HL-60/S4 treated with phorbol 12-myristate 13-acetate at 8.2 ng/mL for 4 days and 3 days (cell line): ENCODE data around the gene HBP1.

Source experiments
- in situ Hi-C: fragments of 300-500 bp; cut with MboI; formaldehyde crosslinking; loops from 2 replicates; pipeline ENCODE4 v1.15.0; 2022; ENCODE audit warnings: low sequenced_read_pairs

The HBP1 gene, protein sequence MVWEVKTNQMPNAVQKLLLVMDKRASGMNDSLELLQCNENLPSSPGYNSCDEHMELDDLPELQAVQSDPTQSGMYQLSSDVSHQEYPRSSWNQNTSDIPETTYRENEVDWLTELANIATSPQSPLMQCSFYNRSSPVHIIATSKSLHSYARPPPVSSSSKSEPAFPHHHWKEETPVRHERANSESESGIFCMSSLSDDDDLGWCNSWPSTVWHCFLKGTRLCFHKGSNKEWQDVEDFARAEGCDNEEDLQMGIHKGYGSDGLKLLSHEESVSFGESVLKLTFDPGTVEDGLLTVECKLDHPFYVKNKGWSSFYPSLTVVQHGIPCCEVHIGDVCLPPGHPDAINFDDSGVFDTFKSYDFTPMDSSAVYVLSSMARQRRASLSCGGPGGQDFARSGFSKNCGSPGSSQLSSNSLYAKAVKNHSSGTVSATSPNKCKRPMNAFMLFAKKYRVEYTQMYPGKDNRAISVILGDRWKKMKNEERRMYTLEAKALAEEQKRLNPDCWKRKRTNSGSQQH

DNA sequence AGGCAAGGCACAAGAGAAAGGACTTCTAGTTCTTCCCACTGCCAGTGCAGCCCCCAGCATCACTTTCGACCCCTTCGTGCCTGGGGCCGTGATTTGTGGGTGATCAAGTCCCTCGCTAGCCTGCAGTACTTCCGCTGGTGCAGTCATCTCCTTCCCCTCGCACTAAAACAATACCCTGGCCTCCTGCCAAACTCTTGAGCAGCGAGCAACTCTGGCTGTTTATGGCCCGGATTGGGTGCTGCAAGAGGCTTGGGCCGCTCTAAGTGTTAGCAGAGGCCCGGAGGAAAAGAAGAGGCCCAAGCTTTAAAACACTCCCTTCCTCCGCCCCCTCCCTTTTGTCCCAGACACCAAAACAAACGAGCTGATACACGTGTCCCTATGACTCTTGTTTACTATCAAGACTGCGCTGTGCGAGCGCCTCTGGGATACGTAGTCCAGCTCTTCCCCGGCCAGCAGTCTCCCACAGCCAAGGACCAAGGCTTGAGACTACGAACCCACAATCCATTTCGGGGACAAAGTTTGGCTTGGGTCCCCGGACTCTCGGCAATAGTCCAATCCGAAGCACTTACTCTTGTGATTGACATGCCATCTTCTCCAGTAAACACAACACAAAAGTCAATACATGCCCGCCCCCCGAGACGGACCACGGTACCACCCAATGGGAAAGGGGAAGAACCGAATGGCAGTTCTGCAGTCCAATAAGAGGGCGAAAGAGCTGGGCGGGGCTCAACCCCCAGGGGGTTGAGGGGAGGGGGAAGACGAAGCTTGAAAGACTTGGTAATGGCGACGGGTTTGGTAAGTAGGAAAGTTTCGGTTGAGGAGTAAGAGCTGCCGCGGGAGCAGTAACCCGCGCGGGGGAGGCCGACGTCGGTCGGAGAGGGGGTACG lies at the start of gene HBP1:
HBP1 (plus strand) TSS at position 771 of the 887 bp plus-strand sequence. CDS start 10,891 bp downstream, outside the sequence.
- in situ Hi-C loops = no loop called here

DNA sequence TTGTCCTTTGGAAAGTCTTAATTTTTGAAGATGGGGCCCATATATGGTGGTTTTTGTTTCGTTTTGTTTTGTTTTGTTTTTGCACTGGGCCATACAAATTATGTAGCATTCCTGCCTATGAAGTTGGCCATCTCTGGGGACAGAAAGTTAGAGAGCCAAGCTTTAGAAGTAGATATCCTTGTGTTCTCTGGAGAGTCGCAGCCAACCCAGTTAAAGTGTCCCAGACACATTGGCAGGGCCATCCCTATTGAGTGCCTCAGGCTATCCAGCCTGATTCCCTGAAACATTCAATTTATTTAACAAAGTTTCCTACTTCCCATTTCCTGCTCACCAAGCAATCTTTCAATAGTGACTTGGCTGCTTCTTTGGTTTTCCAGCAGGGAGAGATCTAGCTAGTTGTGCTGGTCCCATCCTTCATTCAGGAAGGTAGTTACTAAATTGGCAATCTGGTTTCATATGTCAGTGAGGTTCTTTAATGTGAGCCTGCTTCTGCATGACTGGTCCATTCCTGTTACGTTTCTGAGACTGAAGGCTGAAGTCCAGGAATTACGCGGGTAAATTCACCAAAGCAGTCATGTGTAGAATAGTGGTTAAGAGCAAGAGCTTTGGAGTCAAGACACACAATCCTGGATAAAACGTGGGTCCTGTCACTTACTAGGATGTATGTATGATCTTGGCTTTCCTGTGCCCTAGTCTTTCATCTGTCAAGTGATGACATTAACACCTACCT lies 49.3 kb upstream of the HBP1 start:
- in situ Hi-C loops = no loop called here

DNA sequence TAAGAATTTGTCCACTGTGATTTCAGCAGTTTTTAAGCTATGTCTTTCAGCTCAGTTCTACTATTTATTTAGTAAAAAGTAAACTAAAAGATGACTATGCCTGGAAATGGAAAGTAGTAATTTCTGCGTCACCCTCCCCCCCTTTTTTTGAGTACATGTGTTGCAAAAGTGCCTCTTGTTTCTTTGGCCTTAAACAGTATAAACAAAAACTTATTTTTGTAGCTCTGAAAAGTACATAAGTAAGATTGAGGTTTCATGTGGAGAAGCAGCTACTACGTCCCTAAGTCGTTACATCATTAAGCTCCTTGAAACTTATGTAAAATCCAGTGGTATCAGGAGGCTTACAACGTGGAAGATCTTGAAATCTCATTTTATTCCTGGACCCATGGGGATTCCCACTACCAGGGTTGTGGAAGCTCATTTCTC lies 46.3 kb upstream of the HBP1 start:
- in situ Hi-C loops = no loop called here

DNA sequence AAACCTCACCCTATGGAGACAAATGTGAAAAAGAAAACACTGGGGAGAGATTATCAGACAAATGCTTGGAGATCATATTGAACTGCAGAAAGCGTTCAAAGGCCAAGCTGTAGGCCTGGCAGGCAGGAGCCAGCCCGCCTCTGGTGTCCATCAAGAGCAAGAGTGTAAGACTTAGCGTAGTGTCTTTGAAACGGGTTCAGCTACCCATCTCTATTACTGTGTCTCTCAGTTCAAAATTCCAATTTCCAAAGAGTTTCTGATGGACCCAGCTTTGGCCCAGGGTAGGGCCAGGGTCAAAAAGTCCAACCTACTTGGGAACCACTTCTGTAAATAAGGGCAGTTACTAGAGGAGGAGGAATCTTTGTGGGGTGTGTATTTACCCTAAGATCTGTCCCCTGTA lies 45.4 kb upstream of the HBP1 start:
- in situ Hi-C loops = no loop called here

DNA sequence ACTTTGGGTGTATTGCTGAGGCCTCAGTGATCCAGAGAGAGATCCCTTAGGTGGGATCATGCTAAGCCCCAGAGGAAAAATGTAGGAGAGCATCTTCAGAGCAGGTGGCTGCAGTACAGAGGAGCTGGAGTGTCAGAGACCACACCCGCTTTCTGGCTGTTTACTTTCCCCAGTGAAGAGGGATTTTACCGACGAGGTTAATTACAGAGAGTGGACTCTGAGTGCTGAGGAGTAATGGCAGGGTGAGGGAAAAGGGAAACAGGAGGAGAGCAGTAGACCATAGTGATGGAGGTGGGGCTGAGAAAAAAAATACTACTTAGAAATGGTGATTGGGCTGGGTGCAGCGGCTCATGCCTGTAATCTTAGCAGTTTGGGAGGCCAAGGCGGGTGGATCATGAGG lies 43.3 kb upstream of the HBP1 start:
- in situ Hi-C loops = loop anchor here (25.0 kb wide), 1 partner anchor 163 kb away; no protein-coding TSS in a partner anchor

DNA sequence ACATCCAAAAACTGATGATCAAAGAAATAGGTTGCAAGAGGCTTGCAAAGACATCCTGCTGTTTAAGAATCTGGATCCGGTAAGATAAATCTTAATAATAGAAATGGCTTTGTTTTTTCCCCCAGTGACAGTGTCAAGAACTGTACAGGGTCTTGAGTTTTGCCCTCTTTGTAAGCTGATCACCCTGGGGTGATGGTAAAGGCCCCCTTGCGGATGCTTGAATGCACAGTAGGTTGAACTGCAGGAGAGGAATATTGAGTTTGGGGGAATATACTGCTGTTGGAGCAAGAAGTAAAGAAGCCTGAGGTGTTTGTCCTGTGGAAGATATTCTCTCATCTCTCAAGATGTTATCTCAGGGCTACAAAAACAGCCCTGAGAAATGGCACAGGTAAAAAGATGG lies 40.6 kb upstream of the HBP1 start:
- in situ Hi-C loops = loop anchor here (25.0 kb wide), 1 partner anchor 166 kb away; no protein-coding TSS in a partner anchor

DNA sequence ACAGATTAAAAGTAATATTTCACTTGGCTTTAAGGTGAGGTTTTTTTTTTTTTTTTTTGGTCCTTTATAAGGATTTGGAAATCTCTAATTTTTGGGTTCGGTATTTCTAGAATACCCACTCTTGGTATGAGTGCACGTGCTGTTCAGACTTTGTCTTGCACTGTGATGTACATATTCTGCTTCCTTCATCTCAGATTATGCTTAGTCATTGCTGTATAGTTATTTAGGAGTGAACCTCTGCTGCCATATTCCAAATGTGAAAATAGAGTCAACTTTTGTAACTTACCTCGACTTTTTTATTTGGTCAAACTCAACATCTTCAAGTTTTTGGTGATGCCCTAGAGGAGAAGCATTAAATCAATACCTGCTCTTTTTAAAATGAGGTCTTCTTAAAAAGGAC lies 40.1 kb upstream of the HBP1 start:
- in situ Hi-C loops = loop anchor here (25.0 kb wide), 1 partner anchor 166 kb away; no protein-coding TSS in a partner anchor

DNA sequence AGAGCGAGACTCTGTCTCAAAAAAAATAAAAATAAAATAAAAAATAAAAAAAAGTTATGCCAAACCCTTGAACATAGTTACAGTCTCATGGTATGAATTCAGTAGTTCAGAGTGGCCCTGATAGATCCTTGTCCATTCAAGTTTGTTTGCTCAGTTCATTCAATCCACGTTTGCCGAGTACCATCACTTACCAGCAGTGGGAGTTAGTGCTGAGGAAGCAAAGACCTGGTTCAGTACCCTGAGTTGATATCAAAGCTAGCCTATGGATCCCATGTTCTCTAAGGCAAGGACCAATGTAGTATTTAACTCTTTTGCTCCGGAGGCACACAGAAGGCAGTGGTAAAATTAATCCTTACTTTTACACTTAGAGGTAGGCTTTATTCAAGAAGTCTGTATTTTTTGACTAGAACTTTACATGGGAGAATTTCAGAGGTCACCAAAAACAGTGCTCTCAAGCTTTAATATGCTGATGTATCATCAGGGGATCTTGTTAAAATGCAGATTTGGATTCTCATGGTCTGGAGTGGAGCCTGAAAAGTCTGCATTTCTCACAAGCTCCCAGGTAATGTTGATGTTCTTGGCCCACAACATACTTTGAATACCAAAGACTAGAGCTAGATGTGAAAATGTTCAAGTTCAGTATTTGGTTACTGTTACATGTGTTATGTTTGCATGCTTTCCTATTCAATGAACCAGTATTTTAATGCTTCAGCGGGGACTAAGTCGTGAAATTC lies 38.1 kb upstream of the HBP1 start:
- in situ Hi-C loops = loop anchor here (25.0 kb wide), 1 partner anchor 168 kb away; no protein-coding TSS in a partner anchor

DNA sequence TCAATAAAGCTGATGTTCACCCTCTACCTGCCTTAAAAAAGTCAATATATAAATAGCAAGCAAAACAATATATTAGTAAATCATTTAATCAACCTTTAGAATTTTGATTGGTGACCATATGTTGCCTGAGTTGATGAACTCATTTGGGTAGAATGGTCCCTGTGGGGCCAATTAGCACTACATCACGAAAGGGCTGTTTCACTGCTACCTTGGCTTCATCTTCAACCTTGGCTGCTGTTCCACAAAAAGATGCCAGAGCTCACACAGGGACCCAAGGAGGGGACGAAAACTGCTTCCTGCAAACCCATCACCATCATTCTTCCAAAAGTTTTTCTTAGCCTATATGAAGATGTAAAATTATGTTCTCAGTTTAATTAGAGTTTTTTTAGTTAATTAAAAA lies 35.4 kb upstream of the HBP1 start:
- in situ Hi-C loops = loop anchor here (25.0 kb wide), 1 partner anchor 171 kb away; no protein-coding TSS in a partner anchor

DNA sequence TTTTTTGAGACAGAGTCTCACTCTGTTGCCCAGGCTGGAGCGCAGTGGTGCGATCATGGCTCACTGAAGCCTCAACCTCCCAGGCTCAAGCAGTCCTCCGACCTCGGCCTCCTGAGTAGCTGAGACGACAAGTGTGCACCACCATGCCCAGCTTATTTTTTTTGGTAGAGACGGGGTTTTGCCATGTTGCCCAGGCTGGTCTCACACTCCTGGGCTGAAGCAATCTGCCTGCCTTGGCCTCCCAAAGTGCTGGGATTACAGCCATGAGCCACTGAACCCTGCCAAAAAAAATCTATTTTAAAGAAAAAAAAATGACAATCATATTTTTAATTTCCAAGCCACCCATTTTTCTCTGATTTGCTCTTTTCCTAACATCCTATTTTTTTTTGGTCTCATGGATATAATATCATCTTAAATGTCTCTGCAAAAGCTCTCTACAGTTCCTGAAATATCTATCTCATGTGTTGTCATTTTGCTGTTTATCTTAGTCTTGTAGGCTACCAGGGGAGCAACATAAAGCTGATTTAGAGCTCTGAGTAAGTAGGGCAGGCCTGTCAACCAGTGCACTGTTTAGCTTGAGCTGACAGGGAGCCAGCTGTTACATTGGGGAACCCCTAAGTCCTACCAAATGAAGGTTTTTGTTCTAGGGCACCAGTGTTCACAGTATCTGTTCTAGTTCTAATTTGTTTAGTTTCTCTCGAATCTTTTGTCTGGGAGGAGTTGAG lies 29.9 kb upstream of the HBP1 start:
- in situ Hi-C loops = loop anchor here (25.0 kb wide), 1 partner anchor 177 kb away; no protein-coding TSS in a partner anchor

DNA sequence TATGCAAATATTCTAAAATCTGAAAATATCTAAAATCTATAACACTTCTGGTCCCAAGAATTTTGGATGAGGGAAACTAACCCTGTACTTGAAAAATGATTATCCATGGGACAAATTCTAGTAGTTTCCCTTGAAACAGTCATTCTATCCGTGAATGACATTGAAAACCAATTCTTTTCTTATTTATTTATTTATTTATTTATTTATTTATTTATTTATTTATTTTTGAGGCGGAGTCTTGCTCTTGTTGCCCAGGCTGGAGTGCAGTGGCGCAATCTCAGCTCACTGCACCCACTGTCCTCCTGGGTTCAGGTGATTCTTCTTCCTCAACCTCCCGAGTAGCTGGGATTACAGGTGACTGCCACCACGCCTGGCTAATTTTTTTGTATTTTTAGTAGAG lies 24.9 kb upstream of the HBP1 start:
- in situ Hi-C loops = loop anchor here (10.0 to 25.0 kb wide), 2 partner anchors 182 to 349 kb away; no protein-coding TSS in a partner anchor

DNA sequence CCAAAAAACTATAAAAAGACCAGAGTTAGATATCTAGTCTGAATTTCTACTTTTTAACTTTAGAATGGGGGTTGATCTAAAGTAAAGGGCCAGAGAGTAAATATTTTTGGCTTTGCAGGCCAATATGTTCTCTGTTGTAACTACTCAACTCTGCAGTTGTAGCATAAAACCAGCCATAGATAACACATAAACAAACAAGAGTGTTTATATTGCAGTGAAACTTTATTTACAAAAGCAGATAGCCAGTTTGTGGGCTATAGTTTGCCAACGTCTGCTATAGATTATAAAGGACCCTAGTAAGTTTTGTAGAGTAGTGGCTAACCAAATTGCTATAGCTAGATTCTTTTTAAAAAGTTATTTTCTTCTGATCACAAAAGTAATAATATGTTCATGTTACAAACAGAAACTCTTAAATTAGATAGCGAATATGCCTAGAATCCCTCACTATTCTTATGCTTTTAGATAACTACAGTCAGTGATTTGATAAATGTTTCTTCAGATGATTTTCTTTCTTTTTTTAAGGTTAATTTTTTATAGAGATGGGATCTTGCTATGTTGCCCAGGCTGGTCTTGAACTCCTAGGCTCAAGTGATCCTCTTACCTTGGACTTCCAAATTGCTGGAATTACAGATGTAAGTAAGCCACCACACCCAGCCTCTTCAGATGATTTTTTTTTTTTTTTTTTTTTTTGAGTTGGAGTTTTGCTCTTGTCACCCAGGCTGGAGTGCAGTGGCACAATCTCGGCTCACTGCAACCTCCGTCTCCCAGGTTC lies 23.6 kb upstream of the HBP1 start:
- in situ Hi-C loops = loop anchor here (10.0 to 25.0 kb wide), 2 partner anchors 183 to 350 kb away; no protein-coding TSS in a partner anchor

DNA sequence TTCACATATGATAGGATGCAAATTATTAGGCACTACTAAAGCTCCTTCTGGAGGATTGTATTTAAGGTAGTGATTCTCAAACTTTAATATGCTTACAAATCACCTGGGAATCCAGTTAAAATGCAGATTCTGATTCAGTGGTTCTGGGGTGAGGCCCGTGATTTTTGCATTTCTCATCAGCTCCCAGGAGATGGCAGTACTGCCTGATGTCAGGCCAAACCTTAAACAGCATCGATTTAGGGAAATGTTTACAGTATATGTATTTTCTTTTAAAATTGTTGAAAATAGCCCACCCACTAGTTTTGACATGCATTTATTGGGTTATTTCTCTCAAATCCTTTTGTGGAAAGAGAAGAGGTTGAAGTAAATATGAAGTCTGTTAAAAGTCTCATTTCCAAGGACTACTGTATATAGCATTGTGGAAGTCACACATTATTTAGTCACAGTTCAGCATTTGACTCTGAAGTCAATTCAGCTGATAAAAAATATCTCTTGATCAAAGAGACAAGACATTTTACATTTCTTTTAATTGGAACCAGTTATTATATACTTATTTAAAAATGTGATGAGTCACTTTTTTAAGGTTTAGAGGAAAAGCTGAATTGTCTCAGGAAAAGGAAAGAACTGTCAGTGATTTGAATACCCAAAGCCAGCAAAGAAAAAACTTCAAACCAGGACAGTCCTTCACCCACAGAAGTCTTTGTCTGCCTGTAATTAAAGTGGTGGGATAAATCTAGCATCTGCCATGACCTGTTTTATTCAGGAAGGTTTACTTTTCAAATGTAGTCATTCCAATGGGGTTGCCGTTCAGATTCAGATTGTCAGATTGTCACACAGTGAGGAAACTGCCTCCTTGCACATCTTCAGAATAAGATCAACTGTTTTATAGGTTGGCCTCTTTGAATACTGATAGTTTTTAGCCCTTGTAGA lies 21.1 kb upstream of the HBP1 start:
- in situ Hi-C loops = loop anchor here (10.0 to 25.0 kb wide), 2 partner anchors 185 to 353 kb away; no protein-coding TSS in a partner anchor

DNA sequence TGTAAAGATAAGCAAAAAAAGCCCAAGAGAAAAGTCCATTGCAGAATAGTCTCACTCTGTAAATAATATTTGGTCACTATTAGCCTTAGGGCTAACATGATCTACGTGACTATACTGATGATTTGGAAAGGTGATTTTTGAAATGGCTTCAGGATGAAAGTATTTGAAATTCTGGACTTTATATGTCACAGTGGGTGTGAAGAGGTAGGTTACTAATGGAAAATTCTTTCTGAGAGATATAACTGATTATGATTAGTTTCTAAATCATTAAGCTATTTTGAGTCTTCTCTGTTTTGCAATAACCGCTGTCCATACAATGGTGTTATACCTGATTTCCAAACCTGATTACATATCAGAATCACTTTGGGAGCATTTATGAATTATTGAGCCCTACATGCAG lies 20.1 kb upstream of the HBP1 start:
- in situ Hi-C loops = loop anchor here (10.0 to 25.0 kb wide), 2 partner anchors 186 to 354 kb away; no protein-coding TSS in a partner anchor

DNA sequence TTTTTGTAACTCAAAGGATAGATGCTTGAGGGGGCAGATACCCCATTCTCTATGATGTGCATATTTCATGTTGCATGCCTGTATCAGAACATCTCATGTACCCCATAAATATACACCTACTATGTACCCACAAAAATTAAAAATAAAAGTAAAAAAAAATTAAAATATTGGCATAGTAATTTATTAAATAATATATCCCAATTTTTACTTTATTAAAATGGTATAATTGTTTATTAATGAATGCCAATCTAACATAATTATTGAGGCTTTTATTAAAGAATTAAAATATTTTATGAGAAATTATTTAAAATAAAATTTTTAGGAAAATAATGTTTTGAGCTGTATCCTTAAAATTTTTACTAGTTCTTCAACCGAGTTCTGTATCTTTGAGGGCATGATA lies 18.9 kb upstream of the HBP1 start:
- in situ Hi-C loops = loop anchor here (10.0 to 25.0 kb wide), 2 partner anchors 188 to 355 kb away; no protein-coding TSS in a partner anchor

DNA sequence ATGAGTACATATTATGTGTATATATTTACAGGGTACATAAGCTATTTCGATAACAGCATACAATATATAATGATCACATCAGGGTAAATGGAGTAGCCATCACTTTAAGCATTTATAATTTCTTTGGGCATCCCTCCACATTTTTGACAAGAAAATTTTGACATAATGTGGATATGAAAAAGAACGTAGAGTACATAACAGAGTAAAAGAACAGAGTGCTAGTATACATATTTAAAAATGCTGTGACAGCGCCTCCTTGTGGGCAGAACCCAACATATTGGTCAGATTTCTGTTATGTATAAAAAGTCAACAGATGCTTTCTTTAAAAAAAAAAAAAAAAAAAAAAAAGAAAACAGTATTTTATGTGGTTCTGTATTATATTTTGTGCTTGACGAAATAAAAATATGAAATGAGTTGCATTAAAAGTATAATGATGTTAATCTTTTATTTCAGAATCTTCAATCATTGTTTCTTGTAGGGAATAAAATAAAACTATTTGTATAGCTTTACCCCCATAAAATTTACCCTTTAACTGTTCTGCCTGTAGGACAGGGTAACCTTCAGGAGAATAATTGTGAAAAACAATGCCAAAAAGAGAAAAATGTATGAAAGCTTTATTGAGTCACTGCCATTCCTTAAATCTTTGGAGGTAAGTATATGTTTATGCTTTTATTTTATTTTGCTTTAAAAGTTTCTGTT lies 18.3 kb upstream of the HBP1 start:
- in situ Hi-C loops = no loop called here
